PC-3 (cell line): ENCODE data around the gene HAUS7.

Source experiments
- CTCF ChIP-seq: fragments of 300-600 bp; sonication (generic); conservative IDR thresholded peaks from 2 replicates; pipeline ENCODE4 v1.5.1; 2017; ENCODE audit warnings: antibody characterized with exemption, low read depth, mild to moderate bottlenecking, low read length
- EZH2 ChIP-seq: fragments of 300-600 bp; sonication (generic); IDR thresholded peaks from one replicate; pipeline ENCODE4 v1.6.1; 2017; ENCODE audit warnings: antibody characterized with exemption, mild to moderate bottlenecking, low read length; ENCODE audit not compliant: unreplicated experiment
- EZH2phosphoT487 ChIP-seq: fragments of 300-600 bp; sonication (generic); IDR thresholded peaks from 2 replicates; pipeline ENCODE4 v1.6.1; 2018; ENCODE audit warnings: mild to moderate bottlenecking, antibody characterized with exemption, low read length, borderline replicate concordance

GRCh38 chrX:153465691-153466380, 4.5 kb downstream of the HAUS7 start:
- no peak for TF ChIP-seq CTCF
- no peak for TF ChIP-seq EZH2
- no peak for TF ChIP-seq EZH2phosphoT487
